ENCODE data around the gene COL27A1. TPM values are rescaled to one million over a fixed set of nuclear protein-coding genes. Genes with fewer than 3 reads are reported as not detected.

COL27A1 gene
- total and polyA plus RNA-seq, 9 of the 15 experiments (the other 6 are each of a cell fraction or from before 2014, with no cell fraction given), result 0.07 TPM; not detected in 8

GRCh38 chr9:114280636-114281472 is 125.5 kb downstream of the COL27A1 start (continued):
- TF ChIP-seq EWSR1 (IDR thresholded peaks at IDR 0.05; ENCODE audit: borderline replicate concordance, low read depth, partially characterized antibody) (no peak), PHTF2 (CRISPR knock-in tag; IDR thresholded peaks at IDR 0.05) (no peak), TSC22D4 (tag; IDR thresholded peaks at IDR 0.05) (no peak), NFIX (CRISPR knock-in tag; IDR thresholded peaks at IDR 0.05; ENCODE audit: low read depth) (no peak)

GRCh38 chr9:114281473-114282103 is 126.3 kb downstream of the COL27A1 start:
- H3K4me2 ChIP-seq (ENCODE audit: insufficient read depth, low read length), result no peak overlapping the region
- peaks cover 15 to 62% of the 10 kb centered on the region in 2 experiments for H3K27me3 ChIP-seq (ENCODE audit: control insufficient read depth in 2 of 2, insufficient read depth in 2 of 2, low read length in 2 of 2)
- H3K79me2 ChIP-seq (ENCODE audit: control insufficient read depth, insufficient read depth, low read length), result no peaks in the 10 kb centered on the region
- H3K36me3 ChIP-seq (ENCODE audit: control insufficient read depth, insufficient read depth, low read length), result no peaks in the 10 kb centered on the region
- DNase-seq (ENCODE audit: extremely low read depth in 1 of 4, low spot score in 3 of 4) (no peak), ATAC-seq (no peak), FAIRE-seq (no peak)
- POLR2A ChIA-PET, result interaction anchor here (0.6 kb wide), 2 partner anchors 121 to 188 kb away, joined by 3 to 5 read pairs; no protein-coding TSS in a partner anchor
- H2AFZ ChIP-seq (ENCODE audit: low read depth, low read length), result no peak overlapping the region
- no peaks in the 10 kb centered on the region for H3K9me1 ChIP-seq (ENCODE audit: control insufficient read depth, insufficient read depth, low read length)
- no TSS peak for BruUV-seq (replicated peaks)
- no peak overlapping the region for H3K4me3 ChIP-seq
- H3K9ac ChIP-seq (ENCODE audit: insufficient read depth in 1 of 2, low read depth in 2 of 2, low read length in 2 of 2), result no peak overlapping the region
- no peak overlapping the region for H3K27ac ChIP-seq (ENCODE audit: extremely low read depth, low read depth, low read length)
- H3K9me3 ChIP-seq (replicated peaks; ENCODE audit: control insufficient read depth, insufficient read depth, low read depth, low read length), result no peaks in the 10 kb centered on the region
- H3K4me1 ChIP-seq (replicated peaks in 1 of 2; ENCODE audit: control insufficient read depth in 2 of 2, insufficient read depth in 2 of 2, low read length in 2 of 2), result peaks cover 0 to 4% of the 10 kb centered on the region in 2 experiments; a peak in 2 of 5 replicates
- CTCF ChIA-PET (ENCODE audit: low intra/inter-chr PET ratio), result no interaction called here
- in situ Hi-C loops (cut with MboI) (loop anchor here (10.0 kb wide), 3 partner anchors 127 to 597 kb away; partner anchors contain the start of gene COL27A1), intact Hi-C loops (cut with micrococcal nuclease) (no loop called here)
- peak; percentile 81 for TF ChIP-seq RFX1 (IDR thresholded peaks at IDR 0.05)
- no peak for TF ChIP-seq ASH1L (IDR thresholded peaks at IDR 0.05; ENCODE audit: borderline replicate concordance, low read depth, partially characterized antibody)
- H4K20me1 ChIP-seq (replicated peaks; ENCODE audit: control insufficient read depth, insufficient read depth, low read length), result peaks cover 17% of the 10 kb centered on the region
- under 1% methylated on average over 12 of the region's 12 CpGs for WGBS (ENCODE audit: insufficient coverage, low coverage, missing lambda C conversion rate)

Measured in K562 (cell line).